ENCODE measurements around the gene EME2. TPM values are rescaled to one million over a fixed set of nuclear protein-coding genes. Genes with fewer than 3 reads are reported as not detected.

EME2 gene
- total RNA-seq, 1 experiment from 2014 or later = 63.6 TPM

GRCh38 chr16:1817276-1817589, 44.6 kb downstream of the EME2 start:
- H3K9me3 Mint-ChIP-seq = no peaks in the 10 kb centered on the region
- Histone ChIP-seq H3K23ac (ENCODE audit: insufficient read length, low read depth, low read length) (no peak overlapping the region), H3K27ac (ENCODE audit: insufficient read length, low read depth, low read length) (no peak overlapping the region), H2BK5ac (ENCODE audit: insufficient read length, low read length) (no peak overlapping the region), H3K23me2 (ENCODE audit: insufficient read length, low read depth, low read length, poor library complexity, severe bottlenecking) (no peaks in the 10 kb centered on the region), H3K9me3 (ENCODE audit: control insufficient read depth, low read depth, low read length) (no peaks in the 10 kb centered on the region), H2BK120ac (ENCODE audit: low read depth, low read length, poor library complexity, severe bottlenecking) (no peak overlapping the region), H3K14ac (ENCODE audit: insufficient read depth, low read length) (no peak overlapping the region), H3K9ac (ENCODE audit: extremely low read depth, insufficient read length, low read length) (no peak overlapping the region), H3K79me1 (ENCODE audit: insufficient read depth, low read depth, low read length, poor library complexity, severe bottlenecking) (no peaks in the 10 kb centered on the region), H3K4me1 (ENCODE audit: insufficient read depth, low read length) (no peaks in the 10 kb centered on the region), H3K18ac (ENCODE audit: insufficient read length, low read depth, low read length) (no peak overlapping the region), H3K4ac (ENCODE audit: low read depth, low read length) (no peak overlapping the region), H3K79me2 (ENCODE audit: insufficient read depth, low read length) (no peaks in the 10 kb centered on the region), H4K91ac (ENCODE audit: insufficient read length, low read depth, low read length) (no peak overlapping the region), H4K8ac (replicated peaks; ENCODE audit: insufficient read length, low read depth, low read length) (no peak overlapping the region), H2BK20ac (ENCODE audit: low read depth, low read length, poor library complexity, severe bottlenecking) (no peak overlapping the region), H4K5ac (ENCODE audit: insufficient read length, low read depth, low read length) (no peak overlapping the region), H2BK15ac (ENCODE audit: low read depth, low read length) (no peak overlapping the region), H2AFZ (ENCODE audit: low read length) (no peak overlapping the region), H3T11ph (ENCODE audit: low read length) (no peak overlapping the region), H2AK5ac (ENCODE audit: insufficient read length, low read length) (no peak overlapping the region), H4K20me1 (ENCODE audit: control insufficient read depth, insufficient read depth, insufficient read length) (no peaks in the 10 kb centered on the region), H3K56ac (ENCODE audit: insufficient read length, low read depth, low read length) (no peak overlapping the region), H2BK12ac (ENCODE audit: insufficient read length, low read depth, low read length) (no peak overlapping the region), H3K27me3 (ENCODE audit: insufficient read depth, low read length) (no peaks in the 10 kb centered on the region), H3K4me2 (ENCODE audit: insufficient read depth, insufficient read length, low read length) (no peak overlapping the region)
- TF ChIP-seq, protein P1, sequence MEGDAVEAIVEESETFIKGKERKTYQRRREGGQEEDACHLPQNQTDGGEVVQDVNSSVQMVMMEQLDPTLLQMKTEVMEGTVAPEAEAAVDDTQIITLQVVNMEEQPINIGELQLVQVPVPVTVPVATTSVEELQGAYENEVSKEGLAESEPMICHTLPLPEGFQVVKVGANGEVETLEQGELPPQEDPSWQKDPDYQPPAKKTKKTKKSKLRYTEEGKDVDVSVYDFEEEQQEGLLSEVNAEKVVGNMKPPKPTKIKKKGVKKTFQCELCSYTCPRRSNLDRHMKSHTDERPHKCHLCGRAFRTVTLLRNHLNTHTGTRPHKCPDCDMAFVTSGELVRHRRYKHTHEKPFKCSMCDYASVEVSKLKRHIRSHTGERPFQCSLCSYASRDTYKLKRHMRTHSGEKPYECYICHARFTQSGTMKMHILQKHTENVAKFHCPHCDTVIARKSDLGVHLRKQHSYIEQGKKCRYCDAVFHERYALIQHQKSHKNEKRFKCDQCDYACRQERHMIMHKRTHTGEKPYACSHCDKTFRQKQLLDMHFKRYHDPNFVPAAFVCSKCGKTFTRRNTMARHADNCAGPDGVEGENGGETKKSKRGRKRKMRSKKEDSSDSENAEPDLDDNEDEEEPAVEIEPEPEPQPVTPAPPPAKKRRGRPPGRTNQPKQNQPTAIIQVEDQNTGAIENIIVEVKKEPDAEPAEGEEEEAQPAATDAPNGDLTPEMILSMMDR (conservative IDR thresholded peaks at IDR 0.05) = no peak
- 0 out of 7 replicates have a peak overlapping the region, but pooled peaks of 1 of the 3 experiments have one; percentile 40 for H3K27ac Mint-ChIP-seq
- no peak overlapping the region; a peak in 1 of 5 replicates for H3K4me3 Mint-ChIP-seq
- H3K4me1 Mint-ChIP-seq = peaks cover 0 to 3% of the 10 kb centered on the region in 2 experiments; a peak in 2 of 4 replicates
- no peak for DNase-seq
- no CpG with 5 or more reads among the region's 9 CpGs for WGBS (ENCODE audit: extremely low coverage, insufficient read length, low lambda C conversion rate)
- H3K27me3 Mint-ChIP-seq (ENCODE audit: low read depth) = no peaks in the 10 kb centered on the region; the same call in 1 of the 2 replicates
- peaks cover 4 to 17% (median 16%) of the 10 kb centered on the region in 3 experiments; a peak in 6 of 7 replicates for H3K36me3 Mint-ChIP-seq (ENCODE audit: insufficient read depth in 1 of 3, low read depth in 3 of 3)

Data from H9 (cell line).